Transverse colon (tissue), 4 donors: ENCODE measurements around the gene TMEM42. TPM values are rescaled to one million over a fixed set of nuclear protein-coding genes. Genes with fewer than 3 reads are reported as not detected.
A peak's percentile ranks its signal among the peaks of the same experiment; 100 is the strongest.
"Not testable (repeated sequence)": the region's sequence is repeated elsewhere in the genome, so short reads cannot be mapped to it uniquely, and the experiment has no call there.

ENCODE experiments used
- DNase-seq: peaks from one replicate; pipeline ENCODE4 v3.0.0-alpha.2; 2019
- H3K27ac ChIP-seq, 4 donors: fragments of 200-600 bp; sonication (generic); 2 replicates each; pipeline ENCODE4 v1.5.1; 2016 to 2018; ENCODE audit warnings: inconsistent platforms in 4 of 4
- H3K27me3 ChIP-seq: fragments of 200-600 bp; sonication (generic); 2 replicates; pipeline ENCODE4 v1.5.1; 2017; ENCODE audit warnings: inconsistent platforms
- H3K36me3 ChIP-seq, 4 donors: fragments of 200-600 bp; sonication (generic); 2 replicates each; pipeline ENCODE4 v1.5.1; 2017 to 2019; ENCODE audit warnings: inconsistent platforms in 4 of 4
- H3K4me1 ChIP-seq, 4 donors: fragments of 200-600 bp; sonication (generic); 2 replicates each; pipeline ENCODE4 v1.5.1; 2017 to 2020; ENCODE audit warnings: inconsistent platforms in 4 of 4
- H3K4me3 ChIP-seq, 4 donors: fragments of 200-600 bp; sonication (generic); 1 replicate in 1 of 4; 2 replicates in 3 of 4; pipeline versions ENCODE4 v1.5.1 to v1.6.1; 2017 to 2019; ENCODE audit warnings: inconsistent platforms in 4 of 4
- H3K9me3 ChIP-seq, 2 donors: fragments of 200-600 bp; sonication (generic); 2 replicates each; pipeline ENCODE4 v1.5.1; 2017 to 2019; ENCODE audit warnings: inconsistent platforms in 2 of 2
- EP300 ChIP-seq: sonication (generic); formaldehyde crosslinking; IDR thresholded peaks from one replicate; pipeline ENCODE4 v1.6.1; 2017; ENCODE audit warnings: antibody characterized with exemption, low read depth
- POLR2A ChIP-seq: fragments of 450-650 bp; IDR thresholded peaks from one replicate; pipeline ENCODE4 v1.6.1; 2016; ENCODE audit warnings: antibody characterized with exemption, mild to moderate bottlenecking, moderate library complexity
- POLR2AphosphoS5 ChIP-seq, 3 donors: sonication (generic); formaldehyde crosslinking; IDR thresholded peaks; one replicate each; pipeline ENCODE4 v1.6.1; 2016; ENCODE audit warnings: antibody characterized with exemption in 3 of 3
- WGBS, 2 donors: methylation state at CpG; one replicate each; pipeline ENCODE4 v1.1.5; 2018; ENCODE audit warnings: low coverage in 1 of 2; 5-methylcytosine and 5-hydroxymethylcytosine counted together
- in situ Hi-C, 4 donors: fragments of 200-750 bp; cut with MboI; loops; one replicate each; pipeline versions ENCODE4 v1.15.0 to v1.15.1; 2017; ENCODE audit warnings: low sequenced_read_pairs in 3 of 4, low pct_ligation_motif_present in 1 of 4, low pct_unique_long_range_greater_than_20kb in 1 of 4
- intact Hi-C: fragments of 100-400 bp; cut with DNase I; formaldehyde crosslinking; loops from one replicate; pipeline ENCODE4 v1.15.1; 2023; ENCODE audit warnings: low total_unique reads
- total RNA-seq, 4 donors: library from RNA; depleted of rRNA; stranded (reverse); fragments of >200 nt; gene quantifications; one replicate each; pipeline ENCODE4 v1.1.0, GENCODE V29; 2016
- TF ChIP-seq, protein P1 (sequence below), 5 experiments: fragments of 200-600 bp in 3 of 5; fragments of 450-650 bp in 2 of 5; sonication (generic) in 3 of 5; IDR thresholded peaks; 1 replicate in 2 of 5; 2 replicates in 3 of 5; pipeline ENCODE4 v1.5.1; 2016 to 2017; ENCODE audit warnings: antibody characterized with exemption in 5 of 5, inconsistent platforms in 3 of 5, mild to moderate bottlenecking in 2 of 5, moderate library complexity in 1 of 5

TMEM42 gene
- total RNA-seq, 4 donors from 2014 or later: 10.0 to 13.7 (median 12.3) TPM; not detected in 1

DNA sequence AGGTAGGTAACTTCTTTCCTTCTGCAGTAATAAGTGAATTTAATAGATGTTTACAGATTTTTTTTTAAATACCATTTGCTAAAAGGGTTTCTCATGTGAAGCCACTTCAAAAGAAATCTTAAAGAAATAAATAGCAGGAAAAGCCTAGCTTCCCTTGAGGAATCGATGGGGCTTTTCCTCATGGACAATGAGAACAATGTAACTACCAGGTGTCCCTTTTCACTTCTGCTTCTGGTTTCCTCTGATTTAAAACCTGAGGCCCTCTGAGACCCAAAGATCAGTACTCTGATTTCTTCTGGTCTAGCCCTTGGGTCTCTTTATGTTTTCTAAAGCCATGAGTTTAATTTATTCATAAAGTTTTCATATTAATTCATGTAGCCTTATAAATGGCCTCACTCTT, 13.1 kb upstream of the TMEM42 start:
- peaks cover 0 to 5% (median 0%) of the 10 kb centered on the region in 4 donors for H3K4me1 ChIP-seq
- H3K27me3 ChIP-seq: no peaks in the 10 kb centered on the region
- intact Hi-C loops: no loop called here
- WGBS, 2 donors: 80 to 87% methylated on average over 1 of the region's 1 CpG
- H3K36me3 ChIP-seq: no peaks in the 10 kb centered on the region
- no peak overlapping the region for H3K27ac ChIP-seq
- in situ Hi-C loops: no loop called here
- H3K9me3 ChIP-seq: no peaks in the 10 kb centered on the region
- no peak for DNase-seq
- TF ChIP-seq EP300 (no peak), POLR2AphosphoS5 (IDR thresholded peaks at IDR 0.05) (no peak), POLR2A (no peak)
- TF ChIP-seq, protein P1, sequence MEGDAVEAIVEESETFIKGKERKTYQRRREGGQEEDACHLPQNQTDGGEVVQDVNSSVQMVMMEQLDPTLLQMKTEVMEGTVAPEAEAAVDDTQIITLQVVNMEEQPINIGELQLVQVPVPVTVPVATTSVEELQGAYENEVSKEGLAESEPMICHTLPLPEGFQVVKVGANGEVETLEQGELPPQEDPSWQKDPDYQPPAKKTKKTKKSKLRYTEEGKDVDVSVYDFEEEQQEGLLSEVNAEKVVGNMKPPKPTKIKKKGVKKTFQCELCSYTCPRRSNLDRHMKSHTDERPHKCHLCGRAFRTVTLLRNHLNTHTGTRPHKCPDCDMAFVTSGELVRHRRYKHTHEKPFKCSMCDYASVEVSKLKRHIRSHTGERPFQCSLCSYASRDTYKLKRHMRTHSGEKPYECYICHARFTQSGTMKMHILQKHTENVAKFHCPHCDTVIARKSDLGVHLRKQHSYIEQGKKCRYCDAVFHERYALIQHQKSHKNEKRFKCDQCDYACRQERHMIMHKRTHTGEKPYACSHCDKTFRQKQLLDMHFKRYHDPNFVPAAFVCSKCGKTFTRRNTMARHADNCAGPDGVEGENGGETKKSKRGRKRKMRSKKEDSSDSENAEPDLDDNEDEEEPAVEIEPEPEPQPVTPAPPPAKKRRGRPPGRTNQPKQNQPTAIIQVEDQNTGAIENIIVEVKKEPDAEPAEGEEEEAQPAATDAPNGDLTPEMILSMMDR (IDR thresholded peaks at IDR 0.05): no peak
- no peak overlapping the region for H3K4me3 ChIP-seq

GRCh38 chr3:44856663-44857062, 5.0 kb upstream of the TMEM42 start:
- H3K9me3 ChIP-seq, DNase-seq, H3K4me3 ChIP-seq, H3K36me3 ChIP-seq, H3K4me1 ChIP-seq, in situ Hi-C loops, H3K27ac ChIP-seq, H3K27me3 ChIP-seq: not testable (repeated sequence)
- intact Hi-C loops: loop anchor here (10.0 kb wide), 1 partner anchor 92 kb away; the partner anchor contains the start of genes KIAA1143 and KIF15
- WGBS, 2 donors: 91 to 98% methylated on average over 6 of the region's 6 CpGs

DNA sequence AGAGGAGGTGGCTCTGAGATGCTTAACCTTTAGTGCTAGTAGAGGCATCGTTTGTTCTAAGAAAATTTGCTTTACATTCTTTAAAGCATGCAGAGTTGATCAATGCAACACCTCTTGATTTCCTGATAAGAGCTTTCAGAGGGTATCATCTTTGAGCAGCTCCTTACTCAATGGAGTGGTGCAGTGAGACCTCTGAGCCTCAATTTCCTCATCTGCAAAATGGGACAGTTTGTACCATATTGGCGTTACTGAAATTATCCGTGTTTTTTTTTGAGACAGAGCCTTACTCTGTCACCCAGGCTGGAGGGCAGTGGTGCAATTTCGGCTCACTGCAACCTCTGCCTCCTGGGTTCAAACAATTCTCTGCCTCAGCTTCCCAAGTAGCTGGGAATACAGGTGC, 1.6 kb upstream of the TMEM42 start:
- intact Hi-C loops: loop anchor here (5.0 kb wide), 1 partner anchor 243 kb away; no protein-coding TSS in a partner anchor

GRCh38 chr3:44862226-44862637, 520 bp downstream of the TMEM42 start:
- Histone ChIP-seq H3K4me1 (peaks cover 7 to 13% (median 8%) of the 10 kb centered on the region in 4 donors), H3K27ac (peak overlapping the region; percentile 87 to 95 (median 94)), H3K4me3 (peak overlapping the region; percentile 47 to 89 (median 70)), H3K36me3 (no peaks in the 10 kb centered on the region), H3K9me3 (no peaks in the 10 kb centered on the region), H3K27me3 (no peaks in the 10 kb centered on the region)
- 0 to 1% methylated on average over 6 to 11 of the region's 25 CpGs for WGBS, 2 donors
- no peak for TF ChIP-seq POLR2AphosphoS5 (IDR thresholded peaks at IDR 0.05)
- TF ChIP-seq, protein P1 (IDR thresholded peaks at IDR 0.05): no peak
- TF ChIP-seq EP300: no peak
- no peak for TF ChIP-seq POLR2A
- intact Hi-C loops (loop anchor here (5.0 kb wide), 1 partner anchor 245 kb away; no protein-coding TSS in a partner anchor), in situ Hi-C loops (no loop called here)
- DNase-seq: no peak

More for the DNA sequence above, 1.6 kb upstream of the TMEM42 start:
- no peak for DNase-seq
- TF ChIP-seq POLR2A (no peak), POLR2AphosphoS5 (IDR thresholded peaks at IDR 0.05) (no peak), EP300 (no peak)
- TF ChIP-seq, protein P1 (IDR thresholded peaks at IDR 0.05): no peak
- Histone ChIP-seq H3K27me3 (no peaks in the 10 kb centered on the region), H3K27ac (no peak overlapping the region), H3K36me3 (no peaks in the 10 kb centered on the region), H3K4me3 (no peak overlapping the region), H3K9me3 (no peaks in the 10 kb centered on the region), H3K4me1 (peaks cover 7 to 13% (median 8%) of the 10 kb centered on the region in 4 donors)
- in situ Hi-C loops: no loop called here
- 96 to 100% methylated on average over 2 to 4 of the region's 4 CpGs for WGBS, 2 donors
